H4 (cell line): ENCODE measurements around the gene HM13. TPM values are rescaled to one million over a fixed set of nuclear protein-coding genes. Genes with fewer than 3 reads are reported as not detected.
"Not testable (repeated sequence)": the region's sequence is repeated elsewhere in the genome, so short reads cannot be mapped to it uniquely, and the experiment has no call there.

Experiments used
- DNase-seq: peaks from one replicate; pipeline ENCODE4 v3.0.0-alpha.2; 2015; ENCODE audit warnings: low spot score
- total RNA-seq: library from RNA; depleted of rRNA; stranded (reverse); fragments of >200 nt; shearing (Covaris generic); gene quantifications from 2 replicates; pipeline ENCODE4 v1.2.3, GENCODE V29; 2014; rRNA removed

Gene HM13, protein sequence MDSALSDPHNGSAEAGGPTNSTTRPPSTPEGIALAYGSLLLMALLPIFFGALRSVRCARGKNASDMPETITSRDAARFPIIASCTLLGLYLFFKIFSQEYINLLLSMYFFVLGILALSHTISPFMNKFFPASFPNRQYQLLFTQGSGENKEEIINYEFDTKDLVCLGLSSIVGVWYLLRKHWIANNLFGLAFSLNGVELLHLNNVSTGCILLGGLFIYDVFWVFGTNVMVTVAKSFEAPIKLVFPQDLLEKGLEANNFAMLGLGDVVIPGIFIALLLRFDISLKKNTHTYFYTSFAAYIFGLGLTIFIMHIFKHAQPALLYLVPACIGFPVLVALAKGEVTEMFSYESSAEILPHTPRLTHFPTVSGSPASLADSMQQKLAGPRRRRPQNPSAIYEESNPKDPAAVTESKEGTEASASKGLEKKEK
- total RNA-seq = 72.4 and 109 TPM in 2 replicates

DNA sequence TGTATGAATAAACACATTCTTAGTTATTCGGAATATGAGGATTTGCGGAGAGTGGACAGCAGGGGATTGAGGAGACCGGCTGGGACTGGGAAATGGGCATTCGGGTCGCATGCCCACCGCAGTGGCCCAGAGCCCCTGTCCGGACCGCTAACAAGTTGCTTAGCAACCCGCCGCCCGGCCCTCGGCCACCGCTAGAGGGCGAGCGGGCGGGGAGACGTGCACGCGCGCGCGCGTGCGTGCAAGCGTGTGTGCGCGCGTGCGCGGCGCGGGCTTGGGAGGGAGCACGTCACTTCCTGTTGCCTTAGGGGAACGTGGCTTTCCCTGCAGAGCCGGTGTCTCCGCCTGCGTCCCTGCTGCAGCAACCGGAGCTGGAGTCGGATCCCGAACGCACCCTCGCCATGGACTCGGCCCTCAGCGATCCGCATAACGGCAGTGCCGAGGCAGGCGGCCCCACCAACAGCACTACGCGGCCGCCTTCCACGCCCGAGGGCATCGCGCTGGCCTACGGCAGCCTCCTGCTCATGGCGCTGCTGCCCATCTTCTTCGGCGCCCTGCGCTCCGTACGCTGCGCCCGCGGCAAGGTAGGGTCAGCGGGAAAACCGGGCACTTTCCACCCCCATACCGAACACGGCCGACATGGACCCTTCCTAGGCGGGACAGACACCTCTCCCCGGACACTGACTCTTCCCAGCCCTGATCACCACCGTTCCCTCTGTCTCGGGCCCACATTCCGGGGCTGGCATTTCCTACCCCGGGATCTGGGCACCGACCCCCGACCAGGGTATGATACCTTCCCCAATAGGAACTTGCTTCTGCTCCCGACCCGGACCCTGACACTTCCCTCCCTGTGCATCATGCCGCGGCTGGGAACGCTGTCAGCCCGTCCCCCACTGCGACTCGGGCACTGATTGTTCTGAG is at the start of gene HM13:
Gene HM13, plus strand, starts transcription at position 289 of the 918 bp plus-strand sequence. Its CDS starts 110 bp downstream, at position 399.
- DNase-seq = peak; percentile 88

DNA sequence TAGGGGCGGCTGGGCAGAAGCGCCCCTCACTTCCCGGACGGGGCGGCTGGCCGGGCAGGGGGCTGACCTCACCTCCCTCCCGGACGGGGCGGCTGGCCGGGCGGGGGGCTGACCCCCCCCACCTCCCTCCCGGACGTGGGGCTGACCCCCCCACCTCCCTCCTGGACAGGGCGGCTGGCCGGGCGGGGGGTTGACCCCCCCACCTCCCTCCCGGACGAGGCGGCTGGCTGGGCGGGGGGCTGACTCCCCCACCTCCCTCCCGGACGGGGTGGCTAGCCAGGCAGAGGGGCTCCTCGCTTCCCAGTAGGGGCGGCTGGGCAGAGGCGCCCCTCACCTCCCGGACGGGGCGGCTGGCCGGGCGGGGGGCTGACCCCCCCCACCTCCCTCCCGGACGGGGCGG is 43.3 kb upstream of the HM13 start:
- DNase-seq = not testable (repeated sequence)

DNA sequence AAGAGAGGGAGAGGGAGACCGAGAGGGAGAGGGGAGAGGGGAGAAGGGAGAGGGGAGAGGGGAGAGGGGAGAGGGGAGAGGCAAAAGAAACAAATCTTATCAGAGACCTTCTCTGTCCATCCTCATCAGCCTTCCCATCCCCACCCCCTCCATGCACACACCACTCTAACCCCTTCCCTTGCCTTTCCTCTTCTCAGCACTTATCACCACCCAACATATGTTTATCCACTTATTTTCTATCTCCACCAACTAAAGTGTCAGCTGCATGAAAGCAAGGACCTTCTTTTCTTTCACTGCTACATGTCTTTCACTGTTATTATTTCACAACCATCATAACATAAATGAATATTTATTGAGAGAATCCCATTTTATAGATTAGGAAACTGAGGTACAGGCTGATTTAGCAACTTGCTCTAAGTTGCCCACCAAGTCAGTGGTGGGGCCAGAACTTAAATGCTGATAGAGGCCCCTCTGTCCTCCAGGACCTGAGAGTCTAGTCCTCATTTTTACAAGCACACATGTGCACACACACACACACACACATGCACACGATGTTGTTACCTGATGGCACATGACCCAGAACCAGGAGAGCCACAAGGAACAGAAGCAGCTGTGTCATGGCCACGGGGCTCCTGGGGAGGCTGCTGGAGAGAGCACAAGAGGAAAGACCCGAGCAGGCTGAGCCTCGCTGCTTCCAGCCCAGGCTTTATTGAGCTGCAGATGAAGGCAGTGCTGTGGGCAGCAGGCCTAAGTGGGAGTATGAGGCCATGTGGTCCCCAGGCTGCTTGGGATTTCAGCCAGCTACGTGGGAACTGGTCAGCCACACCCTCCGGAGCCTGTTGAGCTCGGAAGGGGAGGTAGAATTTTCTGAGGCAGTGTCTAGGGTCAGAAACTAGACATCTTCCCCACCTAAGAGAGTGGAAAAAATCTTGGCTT is 41.6 kb upstream of the HM13 start:
- DNase-seq = no peak

DNA sequence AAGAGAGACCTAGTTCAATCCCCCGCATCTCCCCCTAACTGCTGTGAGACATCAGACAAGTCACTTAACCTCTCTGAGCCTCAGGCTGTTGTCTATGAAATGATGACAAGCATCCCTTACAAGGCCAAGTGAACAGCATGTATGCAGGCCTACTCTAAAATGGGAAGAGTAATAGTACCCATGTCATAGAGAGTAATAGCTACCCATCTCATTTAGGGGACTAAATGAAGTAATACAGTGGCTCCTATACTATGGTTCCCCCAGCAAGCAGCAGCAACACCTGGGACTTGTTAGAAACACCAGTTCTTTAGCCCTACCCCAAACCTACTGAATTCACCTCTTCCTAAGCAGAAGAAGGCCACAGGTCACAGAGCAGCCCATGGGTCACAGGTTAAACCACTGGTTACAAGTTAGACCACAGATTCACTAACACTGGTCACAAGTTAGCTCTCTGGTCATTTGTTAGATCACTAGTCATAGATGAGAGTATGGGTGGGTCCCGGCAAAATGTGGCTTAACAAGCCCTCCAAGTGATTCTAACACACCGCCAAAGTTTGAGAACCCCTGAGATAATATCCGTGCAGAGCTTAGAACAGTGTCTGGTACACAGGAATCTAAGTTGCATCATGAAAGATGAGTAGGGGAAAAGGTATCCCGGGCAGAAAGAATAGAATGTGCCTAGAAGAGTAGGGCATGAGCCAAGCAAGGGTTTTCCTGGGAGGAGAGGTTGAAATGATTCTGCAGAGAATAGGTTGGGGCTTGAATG is 40.7 kb upstream of the HM13 start:
- no peak for DNase-seq

DNA sequence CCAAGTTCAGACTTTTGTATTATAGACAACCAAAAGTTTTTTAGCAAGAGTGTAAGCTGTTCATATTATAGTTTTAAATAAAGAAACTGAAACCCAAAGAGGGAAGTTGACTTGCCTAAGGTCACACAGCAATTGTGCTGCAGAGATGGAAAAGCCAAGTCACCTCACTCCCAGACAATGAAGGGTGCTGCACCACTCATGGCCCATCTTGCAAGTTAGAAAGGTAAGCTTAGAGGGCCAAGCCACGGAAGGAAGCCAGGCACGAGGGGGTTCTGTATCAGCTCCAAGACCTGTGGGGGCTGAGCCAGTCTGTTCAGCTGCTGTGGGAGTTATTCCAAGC is 40.2 kb upstream of the HM13 start:
- no peak for DNase-seq

DNA sequence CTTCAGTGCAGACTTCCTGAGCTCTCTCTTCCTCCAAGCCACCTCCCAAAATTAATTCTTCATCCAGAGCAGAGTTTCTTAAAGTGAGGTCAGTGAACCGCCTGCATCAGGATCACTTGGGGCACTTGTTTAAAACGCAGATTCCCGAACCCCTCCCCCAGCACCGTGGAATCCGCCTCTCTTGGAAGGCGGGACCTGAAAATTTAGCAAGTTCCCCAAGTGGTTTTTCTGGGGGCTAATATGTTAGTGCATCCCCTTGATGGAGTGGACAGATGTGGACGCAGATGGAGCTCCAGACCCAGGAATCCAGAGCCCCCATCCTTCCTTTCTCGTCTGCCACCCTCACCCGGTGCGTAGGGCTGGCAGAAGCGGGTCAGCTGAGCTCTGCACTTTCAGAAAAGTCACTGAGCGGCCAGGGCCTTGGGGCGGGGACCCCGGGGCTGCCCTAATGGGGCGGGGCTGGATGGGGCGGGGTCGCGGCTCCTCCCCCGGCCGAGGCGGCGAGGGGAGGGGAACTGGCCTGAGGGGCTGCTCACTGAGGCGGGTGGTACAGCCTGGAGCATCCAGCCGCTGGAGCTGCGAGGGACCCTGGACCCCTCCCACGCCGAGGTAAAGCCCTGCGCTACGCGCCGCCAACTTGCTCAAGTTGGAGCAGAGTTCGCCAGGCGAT is 39.3 kb upstream of the HM13 start, which contains the start of the genes DEFB124 and REM1:
Gene DEFB124, minus strand, starts transcription at position 370 of the 670 bp plus-strand sequence. CDS start 2,114 bp downstream, outside the sequence.
Gene REM1, plus strand, starts transcription at position 531 of the 670 bp plus-strand sequence. CDS start 1,158 bp downstream, outside the sequence.
- DNase-seq = no peak

DNA sequence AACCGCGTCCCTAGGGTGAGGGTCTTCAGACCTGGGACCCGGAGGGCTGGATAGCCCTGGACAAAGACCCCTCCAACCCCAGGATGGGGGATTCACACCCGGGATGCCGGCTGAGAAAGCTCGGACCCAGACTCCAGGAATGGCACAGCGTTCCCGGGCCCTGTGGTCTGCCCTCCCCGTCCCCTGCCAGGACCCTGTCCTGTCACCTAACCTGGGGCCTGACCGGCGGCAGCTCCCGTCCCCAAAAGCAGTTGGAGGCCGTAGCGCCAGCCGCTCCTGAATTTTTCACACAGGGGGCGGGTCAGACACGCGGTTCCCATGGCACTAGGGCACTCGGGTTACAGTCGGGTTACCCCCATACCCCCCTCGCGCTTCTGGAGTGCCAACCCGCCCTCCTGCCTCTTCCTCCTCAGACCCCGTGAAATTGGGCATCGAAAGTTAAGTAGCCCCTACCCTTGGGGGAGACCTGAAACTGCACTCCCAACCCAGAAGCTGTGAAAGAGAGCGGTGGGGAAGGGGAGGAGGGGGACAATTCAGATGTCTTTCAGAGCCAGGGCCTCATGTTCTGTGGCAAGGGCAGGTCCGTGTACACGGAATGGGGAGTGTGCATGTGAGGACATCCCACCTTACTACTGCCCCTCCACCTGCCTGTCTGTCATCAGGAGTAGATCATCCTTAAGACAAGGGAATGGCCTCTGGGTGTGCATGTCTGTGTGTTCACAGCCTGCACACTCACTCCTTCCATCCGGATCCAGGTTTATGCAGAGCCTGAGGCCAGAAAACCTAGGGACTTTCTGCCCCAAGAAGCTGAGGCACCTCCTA is 38.6 kb upstream of the HM13 start:
- no peak for DNase-seq

DNA sequence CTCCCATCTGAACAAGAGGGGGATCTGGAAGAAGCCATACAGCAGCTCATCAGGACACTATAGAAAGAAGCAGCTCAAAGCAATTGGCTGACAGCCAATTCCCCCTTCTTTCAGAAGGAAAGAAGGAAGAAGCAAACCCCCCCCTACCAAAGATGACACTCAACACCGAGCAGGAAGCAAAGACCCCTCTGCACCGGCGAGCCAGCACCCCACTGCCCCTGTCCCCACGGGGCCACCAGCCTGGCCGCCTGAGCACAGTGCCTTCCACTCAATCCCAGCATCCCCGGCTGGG is 38.0 kb upstream of the HM13 start:
- DNase-seq = no peak

DNA sequence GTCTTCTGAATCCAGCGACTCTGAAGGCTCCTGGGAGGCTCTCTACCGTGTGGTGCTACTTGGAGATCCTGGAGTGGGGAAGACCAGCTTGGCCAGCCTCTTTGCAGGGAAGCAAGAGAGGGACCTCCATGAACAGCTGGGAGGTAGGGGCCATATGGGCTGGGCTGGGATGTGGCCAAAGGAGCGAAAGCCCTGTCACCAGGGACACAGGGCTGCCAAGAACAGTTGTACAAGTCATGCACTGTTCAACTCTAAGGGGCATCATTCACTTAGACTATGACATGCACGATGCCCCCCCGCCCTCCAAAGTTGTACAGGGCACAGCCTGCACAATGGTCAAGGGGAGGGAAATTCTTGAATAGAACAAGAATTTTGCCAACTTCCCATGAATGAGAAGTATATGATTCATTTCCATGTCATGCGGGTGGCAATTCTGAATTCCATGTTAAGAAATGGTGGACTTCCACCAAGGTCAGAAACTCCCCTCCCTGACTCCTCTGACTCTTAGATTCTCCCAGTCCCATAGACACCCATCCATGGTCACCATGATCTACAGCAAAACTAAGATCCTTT is 37.5 kb upstream of the HM13 start:
- DNase-seq = no peak

DNA sequence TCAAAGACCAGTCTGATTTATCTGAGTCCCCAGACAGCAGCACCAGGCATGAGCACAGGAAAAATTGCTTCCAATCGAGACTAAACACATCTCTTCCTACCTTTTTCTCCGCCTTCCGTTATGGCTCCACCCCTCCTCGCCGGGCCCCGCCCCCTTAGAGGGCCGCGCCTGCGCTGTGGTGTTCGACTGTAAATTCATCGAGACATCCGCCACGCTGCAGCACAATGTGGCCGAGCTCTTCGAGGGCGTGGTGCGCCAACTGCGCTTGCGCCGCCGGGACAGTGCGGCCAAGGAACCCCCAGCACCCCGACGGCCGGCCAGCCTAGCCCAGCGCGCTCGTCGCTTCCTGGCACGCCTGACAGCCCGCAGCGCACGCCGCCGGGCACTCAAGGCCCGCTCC is 30.2 kb upstream of the HM13 start:
- no peak for DNase-seq

DNA sequence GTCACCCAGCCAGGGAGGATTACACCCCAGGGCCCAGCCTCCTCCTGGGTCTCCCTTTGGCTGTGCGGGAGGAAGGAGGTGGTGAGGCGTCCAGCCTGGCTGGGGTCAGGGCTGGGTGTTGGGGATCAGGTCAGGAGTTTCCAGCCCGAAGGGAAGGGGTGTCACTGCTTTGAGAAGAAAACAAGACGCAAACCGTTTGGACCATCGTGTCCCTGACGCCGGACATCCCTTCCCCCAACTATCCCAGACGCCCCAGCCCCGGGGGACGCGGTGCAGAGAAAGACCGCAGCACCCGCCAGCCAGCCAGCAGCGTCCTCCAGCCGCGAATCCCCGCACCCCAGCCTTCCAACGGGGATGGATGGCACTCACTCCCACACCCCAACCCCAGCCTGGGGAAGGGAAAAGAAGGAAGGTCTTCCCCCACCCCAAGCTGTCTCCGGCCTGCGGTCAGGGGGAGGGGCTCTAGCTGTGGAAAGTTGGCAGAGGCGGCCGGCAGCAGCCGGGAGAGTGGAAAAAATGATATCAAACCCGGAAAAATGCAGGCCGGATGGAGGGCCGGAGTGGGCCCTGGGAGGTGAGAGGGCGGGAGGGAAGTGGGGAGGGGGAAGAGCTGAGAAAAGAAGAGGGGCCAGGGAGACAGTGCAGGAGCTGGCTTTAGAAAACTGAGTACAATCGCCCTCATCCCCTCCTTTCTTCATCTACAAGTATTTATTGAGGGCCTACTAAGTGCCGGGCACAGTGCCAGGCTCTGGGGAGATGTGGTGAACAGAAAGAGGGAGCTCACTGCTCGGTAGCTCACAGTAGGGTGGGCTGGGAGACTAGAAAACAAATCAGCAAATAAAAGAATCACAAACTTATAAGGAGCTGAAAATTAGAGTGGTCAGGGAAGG is 28.5 kb upstream of the HM13 start:
- peak; percentile 42 for DNase-seq

DNA sequence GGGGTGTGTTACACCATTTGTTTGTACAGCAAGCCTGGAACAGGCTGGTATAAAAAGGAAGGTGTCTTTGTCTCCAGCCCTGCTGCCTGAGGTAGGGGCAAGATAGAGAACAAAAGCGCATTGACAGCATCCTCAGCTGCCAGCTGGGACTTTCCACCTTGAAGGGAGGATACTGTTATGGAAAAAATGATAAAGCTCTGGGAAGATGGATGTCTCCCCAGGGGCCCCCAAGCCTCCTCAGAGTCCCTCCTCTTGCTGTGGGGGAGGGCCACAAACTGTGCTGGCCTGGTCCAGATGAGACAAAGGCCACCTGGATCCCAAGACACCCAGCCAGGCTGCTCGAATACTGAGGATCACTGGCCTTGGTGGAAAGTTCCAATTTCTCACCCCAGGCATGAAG is 26.1 kb upstream of the HM13 start:
- no peak for DNase-seq

DNA sequence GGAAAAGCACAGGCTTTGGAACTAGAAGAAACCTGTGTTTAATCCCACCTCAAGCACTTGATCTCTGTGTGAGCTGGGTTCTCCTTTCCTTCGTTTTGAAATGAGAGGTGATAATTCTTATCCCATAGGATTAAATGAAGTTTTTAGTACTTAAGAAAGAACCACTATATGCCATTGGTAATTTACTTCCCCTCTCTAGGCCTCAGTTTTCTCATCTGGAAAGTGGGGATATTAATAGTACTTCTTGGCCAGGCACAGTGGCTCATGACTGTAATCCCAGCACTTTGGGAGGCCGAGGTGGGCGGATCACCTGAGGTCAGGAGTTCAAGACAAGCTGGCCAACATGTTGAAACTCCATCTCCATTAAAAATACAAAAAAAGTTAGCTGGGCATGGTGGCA is 25.1 kb upstream of the HM13 start:
- no peak for DNase-seq

DNA sequence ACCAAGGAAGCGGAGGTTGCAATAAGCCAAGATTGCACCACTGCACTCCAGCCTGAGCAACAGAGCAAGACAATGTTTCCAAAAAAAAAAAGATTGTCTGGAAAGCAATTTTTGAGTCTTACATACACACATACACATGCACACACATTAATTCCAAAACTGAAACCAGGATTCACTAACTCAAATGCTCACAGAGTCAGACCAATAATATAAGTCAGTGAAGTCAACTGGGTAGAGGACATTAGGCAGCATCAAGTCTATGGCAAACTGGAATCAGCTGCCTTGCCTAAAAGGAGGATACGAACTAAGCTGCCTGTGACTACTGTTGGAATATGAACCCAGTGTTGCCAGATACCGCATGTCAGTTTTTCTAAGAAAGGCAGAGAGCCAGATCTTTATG is 23.5 kb upstream of the HM13 start:
- DNase-seq = no peak

DNA sequence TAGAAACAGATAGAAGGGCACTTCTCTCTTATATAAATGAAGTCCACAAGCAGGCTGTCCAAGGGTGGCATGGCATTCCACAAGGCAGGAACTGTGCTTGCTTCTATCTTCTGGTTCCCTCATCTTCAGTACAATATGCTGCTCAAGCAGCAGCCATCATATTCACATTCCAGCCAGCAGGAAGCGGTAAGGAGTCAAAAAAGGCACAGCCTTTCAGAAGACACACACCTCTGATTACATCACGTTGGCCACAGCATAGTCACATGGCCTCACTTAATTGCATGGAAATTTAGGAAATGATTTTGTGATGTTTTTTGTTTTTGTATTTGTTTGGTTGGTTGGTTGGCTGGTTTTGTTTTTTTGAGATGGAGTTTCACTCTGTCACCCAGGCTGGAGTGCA is 20.1 kb upstream of the HM13 start:
- DNase-seq = peak; percentile 77

DNA sequence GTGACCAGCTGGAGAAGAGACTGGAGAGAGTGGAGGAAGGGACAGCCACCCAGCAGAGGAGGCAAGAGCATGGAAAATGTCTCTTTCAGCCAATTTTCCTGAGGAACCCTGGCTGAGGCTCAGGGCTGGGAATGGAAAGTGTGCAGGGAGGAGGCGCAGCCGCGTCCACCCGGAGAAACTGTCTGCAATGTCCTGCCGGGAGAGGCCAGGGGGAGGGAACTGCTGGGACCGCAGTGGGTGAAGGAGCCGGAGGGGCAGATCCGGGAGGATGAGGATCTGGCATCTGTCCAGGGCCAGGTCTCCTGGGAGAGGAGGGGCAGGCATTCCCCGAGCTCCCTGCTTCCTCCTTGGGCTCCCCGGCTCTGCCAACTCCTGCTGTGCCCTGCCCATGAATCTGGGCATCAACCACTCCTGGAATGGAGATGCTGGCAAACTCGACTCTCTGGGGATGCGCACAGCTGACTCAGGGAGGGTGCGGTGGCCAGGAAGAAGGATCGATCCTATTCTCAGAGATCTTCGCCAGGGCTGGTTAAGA is 17.4 kb upstream of the HM13 start:
- no peak for DNase-seq

DNA sequence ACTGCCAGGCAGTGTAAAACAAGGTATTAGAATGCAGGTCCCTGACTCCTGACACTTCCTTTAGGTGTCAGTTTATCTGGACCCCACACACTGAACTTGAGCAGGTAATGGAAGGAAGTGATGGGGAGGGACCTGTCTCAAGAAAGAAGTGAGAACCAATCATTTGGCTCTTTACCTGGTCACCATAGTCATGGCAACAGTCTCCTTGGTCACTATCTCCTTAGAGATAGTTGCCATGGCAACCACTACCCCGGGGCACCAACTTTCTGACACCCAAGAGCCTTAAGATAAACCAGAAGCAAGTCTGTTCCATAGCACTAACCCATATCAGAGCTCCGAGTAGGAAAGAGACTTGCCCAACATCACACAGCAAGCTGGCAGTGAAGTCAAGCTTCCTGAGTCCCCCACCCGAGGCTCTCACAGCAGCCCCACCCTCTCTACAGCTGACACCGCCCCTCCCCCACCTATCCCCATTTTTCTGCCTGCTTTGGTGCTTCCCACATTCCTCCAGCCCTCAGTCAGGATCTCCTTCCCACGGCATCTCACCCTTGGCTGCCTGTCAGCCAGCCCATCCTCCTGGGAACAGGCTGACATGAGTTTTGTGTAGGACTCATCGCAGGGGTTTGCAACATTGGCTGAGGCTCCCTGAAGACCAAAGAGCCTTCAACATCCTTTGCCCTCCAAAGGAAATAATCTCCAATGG is 16.3 kb upstream of the HM13 start:
- DNase-seq = no peak
